ENCODE measurements around the gene PSMD10.

DNA sequence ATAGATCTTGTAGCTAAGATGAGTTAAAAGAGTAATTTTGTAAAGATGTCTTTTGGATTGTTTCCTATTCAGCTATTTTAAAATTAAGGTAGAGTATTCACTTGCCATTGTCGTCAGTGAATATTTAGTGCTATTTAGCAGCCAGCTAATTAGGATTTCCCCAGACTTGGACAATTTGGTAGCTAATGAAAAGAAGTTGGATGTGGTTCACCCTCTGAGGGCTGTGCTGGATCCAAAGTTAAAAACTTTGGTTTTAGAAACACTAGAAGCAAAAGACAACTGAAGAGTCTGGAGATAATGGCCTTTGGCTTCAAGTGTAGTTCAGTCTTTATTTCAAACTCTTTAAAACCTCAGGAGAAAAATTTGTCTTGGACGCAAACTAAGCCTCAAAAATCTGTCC is 41.5 kb upstream of the PSMD10 start:
- no peak for TF ChIP-seq SREBF2 (IDR thresholded peaks at IDR 0.05)
- TF ChIP-seq, protein P1, sequence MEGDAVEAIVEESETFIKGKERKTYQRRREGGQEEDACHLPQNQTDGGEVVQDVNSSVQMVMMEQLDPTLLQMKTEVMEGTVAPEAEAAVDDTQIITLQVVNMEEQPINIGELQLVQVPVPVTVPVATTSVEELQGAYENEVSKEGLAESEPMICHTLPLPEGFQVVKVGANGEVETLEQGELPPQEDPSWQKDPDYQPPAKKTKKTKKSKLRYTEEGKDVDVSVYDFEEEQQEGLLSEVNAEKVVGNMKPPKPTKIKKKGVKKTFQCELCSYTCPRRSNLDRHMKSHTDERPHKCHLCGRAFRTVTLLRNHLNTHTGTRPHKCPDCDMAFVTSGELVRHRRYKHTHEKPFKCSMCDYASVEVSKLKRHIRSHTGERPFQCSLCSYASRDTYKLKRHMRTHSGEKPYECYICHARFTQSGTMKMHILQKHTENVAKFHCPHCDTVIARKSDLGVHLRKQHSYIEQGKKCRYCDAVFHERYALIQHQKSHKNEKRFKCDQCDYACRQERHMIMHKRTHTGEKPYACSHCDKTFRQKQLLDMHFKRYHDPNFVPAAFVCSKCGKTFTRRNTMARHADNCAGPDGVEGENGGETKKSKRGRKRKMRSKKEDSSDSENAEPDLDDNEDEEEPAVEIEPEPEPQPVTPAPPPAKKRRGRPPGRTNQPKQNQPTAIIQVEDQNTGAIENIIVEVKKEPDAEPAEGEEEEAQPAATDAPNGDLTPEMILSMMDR (IDR thresholded peaks at IDR 0.05) = no peak
- TF ChIP-seq, protein P2, sequence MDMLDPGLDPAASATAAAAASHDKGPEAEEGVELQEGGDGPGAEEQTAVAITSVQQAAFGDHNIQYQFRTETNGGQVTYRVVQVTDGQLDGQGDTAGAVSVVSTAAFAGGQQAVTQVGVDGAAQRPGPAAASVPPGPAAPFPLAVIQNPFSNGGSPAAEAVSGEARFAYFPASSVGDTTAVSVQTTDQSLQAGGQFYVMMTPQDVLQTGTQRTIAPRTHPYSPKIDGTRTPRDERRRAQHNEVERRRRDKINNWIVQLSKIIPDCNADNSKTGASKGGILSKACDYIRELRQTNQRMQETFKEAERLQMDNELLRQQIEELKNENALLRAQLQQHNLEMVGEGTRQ (IDR thresholded peaks at IDR 0.05) = no peak
- no peak for TF ChIP-seq RCOR1 (IDR thresholded peaks at IDR 0.05; ENCODE audit: low read depth, low read length)
- no peak for TF ChIP-seq TP53 (CRISPR knock-in tag; IDR thresholded peaks at IDR 0.05)

Data from A549 (cell line).